ENCODE measurements around the gene RCSD1.

The RCSD1 gene

GRCh38 chr1:167645625-167646414 lies 15.8 kb downstream of the RCSD1 start:
- no peak for TF ChIP-seq CTCF (IDR thresholded peaks at IDR 0.05; ENCODE audit: insufficient read depth, low read depth, low read length, missing control alignments)
- no peak for DNase-seq (ENCODE audit: low read depth)
- H3K4me3 ChIP-seq (ENCODE audit: low read depth, low read length): no peak overlapping the region

DNA sequence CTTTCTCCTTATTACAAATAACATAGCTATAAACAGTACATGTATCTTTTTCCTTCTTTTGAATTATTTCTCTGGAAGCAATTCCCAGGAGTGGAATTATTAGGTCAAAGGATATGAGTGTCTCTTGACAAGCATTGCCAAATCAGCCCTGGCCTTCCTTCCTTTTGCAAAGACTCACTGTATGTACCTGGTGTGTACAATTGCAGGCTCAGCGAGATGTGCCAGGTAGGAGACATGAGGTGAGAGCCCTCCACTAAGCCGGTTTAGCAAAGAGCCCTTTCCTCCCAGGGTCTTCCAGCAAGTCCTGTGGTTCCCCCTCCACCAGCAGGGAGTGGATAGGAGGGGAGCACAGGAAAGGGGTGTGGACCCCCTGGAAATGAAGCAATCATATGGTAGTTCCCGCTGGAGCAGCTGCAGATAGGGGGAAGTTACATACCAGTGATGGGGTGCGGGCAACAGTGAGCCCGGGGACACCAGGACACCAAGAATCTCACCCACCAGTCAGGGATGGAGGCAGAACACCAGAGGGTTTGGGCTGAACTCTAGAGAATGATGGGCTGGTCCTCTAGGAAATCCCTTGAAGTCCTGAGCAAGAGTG lies 18.3 kb downstream of the RCSD1 start:
- TF ChIP-seq CTCF (IDR thresholded peaks at IDR 0.05; ENCODE audit: insufficient read depth, low read depth, low read length, missing control alignments): no peak
- no peak for DNase-seq (ENCODE audit: low read depth)
- H3K4me3 ChIP-seq (ENCODE audit: low read depth, low read length): no peak overlapping the region

GRCh38 chr1:167648978-167649744 lies 19.1 kb downstream of the RCSD1 start:
- TF ChIP-seq CTCF (IDR thresholded peaks at IDR 0.05; ENCODE audit: insufficient read depth, low read depth, low read length, missing control alignments): no peak
- no peak for DNase-seq (ENCODE audit: low read depth)
- H3K4me3 ChIP-seq (ENCODE audit: low read depth, low read length): no peak overlapping the region

DNA sequence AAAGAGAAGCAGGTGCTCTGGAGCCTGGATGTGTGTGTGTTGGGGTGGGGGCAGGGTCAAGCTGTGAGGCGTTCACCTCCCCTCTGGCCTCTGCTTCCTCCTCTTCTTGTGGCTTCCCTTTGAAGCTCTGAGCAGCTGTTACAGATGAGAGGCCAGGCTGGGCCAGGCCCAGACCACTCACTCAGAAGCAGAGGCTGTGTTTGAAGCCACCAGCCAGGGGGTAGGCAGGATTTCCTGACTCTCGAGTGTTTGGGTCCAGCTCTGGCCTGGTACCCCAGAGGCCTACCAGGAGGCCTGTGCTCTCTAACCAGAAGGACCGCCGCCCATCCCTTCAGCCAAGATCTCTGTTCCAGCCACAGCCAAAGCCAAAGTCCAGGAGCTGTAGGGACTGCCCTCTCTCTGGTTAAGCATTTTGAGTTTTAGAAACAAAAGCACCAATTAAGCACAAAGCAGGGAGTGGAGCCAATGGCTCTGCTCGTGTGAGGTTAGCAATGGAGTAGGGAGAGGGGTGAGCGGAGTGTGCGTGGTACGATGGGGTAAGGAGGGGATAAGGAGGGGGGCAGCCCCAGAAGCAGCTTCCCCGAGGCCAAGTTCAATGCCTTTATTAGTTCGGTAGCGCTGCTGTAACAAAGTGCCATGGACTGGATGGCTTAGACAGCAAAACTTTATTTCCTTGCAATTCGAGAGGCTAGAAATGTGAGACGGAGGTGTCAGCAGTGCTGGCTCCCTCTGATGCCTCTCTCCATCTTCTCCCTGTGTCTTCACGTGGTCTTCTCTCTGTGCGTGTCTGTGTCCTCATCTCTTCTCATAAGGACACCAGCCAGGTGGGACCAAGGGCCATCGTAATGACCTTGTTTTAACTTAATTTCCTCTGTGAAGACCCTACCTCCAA lies 20.5 kb downstream of the RCSD1 start:
- DNase-seq (ENCODE audit: low read depth): peak; percentile 69
- no peak for TF ChIP-seq CTCF (IDR thresholded peaks at IDR 0.05; ENCODE audit: insufficient read depth, low read depth, low read length, missing control alignments)
- no peak overlapping the region for H3K4me3 ChIP-seq (ENCODE audit: low read depth, low read length)

DNA sequence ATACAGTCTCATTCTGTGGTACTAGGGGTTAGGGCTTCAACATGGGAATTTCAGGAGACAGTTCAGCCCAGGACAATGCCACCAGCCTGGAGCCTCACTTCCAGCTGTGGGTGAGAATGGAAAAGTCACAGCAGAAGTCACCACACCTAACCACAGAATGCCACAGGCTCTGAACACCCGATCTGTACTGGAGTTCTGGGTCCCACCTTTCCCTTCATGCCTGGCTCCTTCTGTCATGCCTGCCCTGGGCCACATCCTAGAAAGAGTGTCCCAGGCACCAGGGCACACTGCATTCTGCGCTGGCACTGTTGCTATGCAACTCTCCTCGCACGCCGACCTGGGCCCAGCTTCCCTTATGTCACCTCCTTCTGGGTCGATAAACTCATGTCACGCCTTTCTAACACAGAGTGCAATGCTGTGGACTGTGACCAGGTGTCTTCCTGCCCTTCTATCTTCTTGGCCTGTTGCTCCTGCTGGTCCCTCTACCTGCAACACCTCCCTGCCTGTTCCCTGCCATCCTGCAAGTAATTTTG lies 21.2 kb downstream of the RCSD1 start:
- no peak for TF ChIP-seq CTCF (IDR thresholded peaks at IDR 0.05; ENCODE audit: insufficient read depth, low read depth, low read length, missing control alignments)
- peak; percentile 27 for DNase-seq (ENCODE audit: low read depth)
- no peak overlapping the region for H3K4me3 ChIP-seq (ENCODE audit: low read depth, low read length)

DNA sequence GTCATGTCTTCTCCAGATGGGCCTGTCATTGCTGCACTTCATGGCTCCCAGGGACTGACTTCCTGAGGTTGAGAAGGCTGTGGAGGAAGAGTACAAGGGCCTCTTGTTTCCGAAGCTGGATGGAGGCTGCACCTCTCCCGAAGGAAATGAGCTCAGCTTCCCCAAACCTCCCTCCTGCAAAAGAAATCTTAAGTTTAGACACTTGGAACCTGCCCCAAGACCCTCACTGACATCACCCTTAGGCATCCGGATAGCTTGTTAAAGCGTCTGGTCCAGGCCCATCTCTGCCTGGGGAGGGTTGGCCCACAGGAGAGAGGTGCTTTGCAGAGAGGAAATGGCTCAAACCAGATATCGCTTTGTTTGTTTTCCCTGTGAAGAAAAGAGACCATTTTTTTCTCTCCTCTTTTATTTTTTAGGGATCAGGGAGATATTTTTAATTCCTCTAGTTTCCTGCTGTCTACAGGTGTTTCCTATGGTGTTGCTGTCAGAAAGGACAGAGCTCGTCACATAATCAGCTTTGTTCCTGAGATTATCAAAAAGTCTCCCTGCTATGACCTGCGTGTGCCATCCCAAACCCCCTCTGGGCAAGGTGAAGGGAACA lies 25.0 kb downstream of the RCSD1 start:
- no peak for TF ChIP-seq CTCF (IDR thresholded peaks at IDR 0.05; ENCODE audit: insufficient read depth, low read depth, low read length, missing control alignments)
- DNase-seq (ENCODE audit: low read depth): no peak
- no peak overlapping the region for H3K4me3 ChIP-seq (ENCODE audit: low read depth, low read length)
